SK-N-SH treated with all-trans-retinoic acid at 6 μM for 48 hours (cell line): ENCODE measurements around the gene DMRTC2.

Source experiments
- ATAC-seq: fragments of 200-7000 bp; cut with Tn5 transposase; 3 replicates; pipeline ENCODE4 v1.9.1; 2020; ENCODE audit warnings: mild to moderate bottlenecking, moderate library complexity
- ARNTL ChIP-seq: fragments of 450-650 bp; formaldehyde crosslinking; IDR thresholded peaks from 2 replicates; pipeline ENCODE4 v1.5.0; 2020; ENCODE audit warnings: low read depth, mild to moderate bottlenecking, moderate library complexity, borderline replicate concordance
- BACH2 ChIP-seq: fragments of 250-450 bp; sonication (Bioruptor Pico); IDR thresholded peaks from 2 replicates; pipeline ENCODE4 v1.9.0; 2021; ENCODE audit warnings: mild to moderate bottlenecking, borderline replicate concordance
- CREB5 ChIP-seq: fragments of 250-450 bp; sonication (Bioruptor Pico); IDR thresholded peaks from 2 replicates; pipeline ENCODE4 v1.5.1; 2020; ENCODE audit warnings: low read depth, mild to moderate bottlenecking, moderate library complexity
- CSDC2 ChIP-seq: fragments of 250-450 bp; sonication (Bioruptor Pico); IDR thresholded peaks from 2 replicates; pipeline ENCODE4 v1.5.0; 2020; ENCODE audit warnings: mild to moderate bottlenecking, moderate library complexity
- CSRNP3 ChIP-seq: fragments of 250-450 bp; sonication (Bioruptor Pico); IDR thresholded peaks from 2 replicates; pipeline ENCODE4 v1.5.1; 2021; ENCODE audit warnings: mild to moderate bottlenecking, moderate library complexity
- ESRRG ChIP-seq: fragments of 250-450 bp; sonication (Bioruptor Pico); IDR thresholded peaks from 2 replicates; pipeline ENCODE4 v1.6.1; 2021; ENCODE audit warnings: mild to moderate bottlenecking
- ISL1 ChIP-seq: fragments of 250-450 bp; sonication (Bioruptor Pico); IDR thresholded peaks from 2 replicates; pipeline ENCODE4 v2.1.2; 2022; ENCODE audit warnings: mild to moderate bottlenecking, moderate library complexity
- PATZ1 ChIP-seq: fragments of 250-450 bp; sonication (Bioruptor Pico); IDR thresholded peaks from 2 replicates; pipeline ENCODE4 v1.8.0; 2020; ENCODE audit warnings: mild to moderate bottlenecking, moderate library complexity, borderline replicate concordance
- POU6F1 ChIP-seq: fragments of 250-450 bp; sonication (Bioruptor Pico); IDR thresholded peaks from 2 replicates; pipeline ENCODE4 v1.8.0; 2021; ENCODE audit warnings: low read depth, mild to moderate bottlenecking, moderate library complexity, borderline replicate concordance
- TCF4 ChIP-seq: fragments of 250-450 bp; sonication (Bioruptor Pico); IDR thresholded peaks from 2 replicates; pipeline ENCODE4 v1.8.0; 2021; ENCODE audit warnings: mild to moderate bottlenecking, moderate library complexity, borderline replicate concordance
- TOX ChIP-seq: fragments of 250-450 bp; sonication (Bioruptor Pico); IDR thresholded peaks from 2 replicates; pipeline ENCODE4 v1.8.0; 2021; ENCODE audit warnings: mild to moderate bottlenecking, moderate library complexity, borderline replicate concordance
- TSHZ2 ChIP-seq: fragments of 250-450 bp; sonication (Bioruptor Pico); IDR thresholded peaks from 2 replicates; pipeline ENCODE4 v1.5.0; 2020; ENCODE audit warnings: mild to moderate bottlenecking, moderate library complexity
- ZC3H10 ChIP-seq: fragments of 250-450 bp; sonication (Bioruptor Pico); IDR thresholded peaks from 2 replicates; pipeline ENCODE4 v1.5.1; 2021; ENCODE audit warnings: mild to moderate bottlenecking, moderate library complexity
- ZFP3 ChIP-seq: fragments of 250-450 bp; sonication (Bioruptor Pico); IDR thresholded peaks from 2 replicates; pipeline ENCODE4 v1.5.0; 2020; ENCODE audit warnings: mild to moderate bottlenecking, moderate library complexity
- ZFP30 ChIP-seq: fragments of 450-650 bp; formaldehyde crosslinking; IDR thresholded peaks from 2 replicates; pipeline ENCODE4 v1.5.0; 2022; ENCODE audit warnings: mild to moderate bottlenecking, moderate library complexity
- ZNF565 ChIP-seq: fragments of 450-650 bp; formaldehyde crosslinking; conservative IDR thresholded peaks from 2 replicates; pipeline ENCODE4 v1.5.0; 2020; ENCODE audit warnings: low read depth, mild to moderate bottlenecking, moderate library complexity
- ZNF70 ChIP-seq: fragments of 450-650 bp; formaldehyde crosslinking; IDR thresholded peaks from 2 replicates; pipeline ENCODE4 v1.5.0; 2020; ENCODE audit warnings: mild to moderate bottlenecking, moderate library complexity
- ZNF8 ChIP-seq: fragments of 450-650 bp; formaldehyde crosslinking; IDR thresholded peaks from 2 replicates; pipeline ENCODE4 v1.5.0; 2020; ENCODE audit warnings: mild to moderate bottlenecking, moderate library complexity

DMRTC2 gene

GRCh38 chr19:41839211-41839610 is 5.6 kb upstream of the DMRTC2 start:
- TF ChIP-seq ZFP30 (no peak), ESRRG (no peak), ARNTL (CRISPR knock-in tag) (no peak), POU6F1 (CRISPR knock-in tag) (no peak), TOX (CRISPR knock-in tag) (no peak), ZNF565 (no peak), CSDC2 (CRISPR knock-in tag) (no peak), CREB5 (CRISPR knock-in tag) (no peak), BACH2 (no peak)
- TF ChIP-seq, all 23 proteins: peak for 0
- ATAC-seq: no peak

- TF ChIP-seq CREB5 (CRISPR knock-in tag) (no peak), ZFP3 (no peak), CSDC2 (CRISPR knock-in tag) (no peak), PATZ1 (CRISPR knock-in tag) (no peak), TOX (CRISPR knock-in tag) (no peak), BACH2 (no peak), TSHZ2 (CRISPR knock-in tag) (no peak), ZFP30 (no peak), ZC3H10 (CRISPR knock-in tag) (no peak), ARNTL (CRISPR knock-in tag) (no peak), ISL1 (CRISPR knock-in tag) (no peak), ESRRG (no peak), TCF4 (no peak), POU6F1 (CRISPR knock-in tag) (no peak)
- TF ChIP-seq, all 23 proteins: peak for 0
- ATAC-seq: no peak
Observed at GRCh38 chr19:41843371-41843770, 1.5 kb upstream of the DMRTC2 start.

- ATAC-seq: peak; percentile 38; the same call in 1 of the 3 replicates
- no peak for TF ChIP-seq ZNF8 (CRISPR knock-in tag)
- TF ChIP-seq BACH2: no peak
- no peak for TF ChIP-seq ZFP3
- TF ChIP-seq TCF4: no peak
- no peak for TF ChIP-seq ZC3H10 (CRISPR knock-in tag)
- TF ChIP-seq CSRNP3: no peak
- TF ChIP-seq ARNTL (CRISPR knock-in tag): no peak
- no peak for TF ChIP-seq ZNF70 (CRISPR knock-in tag)
- TF ChIP-seq POU6F1 (CRISPR knock-in tag): no peak
- no peak for TF ChIP-seq ESRRG
- TF ChIP-seq ZNF565: no peak
- TF ChIP-seq ISL1 (CRISPR knock-in tag): no peak
- TF ChIP-seq TOX (CRISPR knock-in tag): no peak
- TF ChIP-seq TSHZ2 (CRISPR knock-in tag): no peak
Observed at GRCh38 chr19:41844601-41845000, 241 bp upstream of the DMRTC2 start, which contains the start of gene LYPD4. LYPD4 (minus strand) TSS chr19:41844683; CDS start chr19:41839285, 5,398 bp downstream.
